Uterus (tissue), 4 donors: ENCODE measurements around the gene CCS. TPM values are rescaled to one million over a fixed set of nuclear protein-coding genes. Genes with fewer than 3 reads are reported as not detected.
A peak's percentile ranks its signal among the peaks of the same experiment; 100 is the strongest.

Experiments
- DNase-seq, 2 donors: peaks; one replicate each; pipeline ENCODE4 v3.0.0-alpha.2; 2019 to 2020
- H3K27ac ChIP-seq, 2 donors: fragments of 200-600 bp; sonication (generic); 1 replicate in 1 of 2; 2 replicates in 1 of 2; pipeline ENCODE4 v1.5.1; 2016 to 2018
- H3K27me3 ChIP-seq, 2 donors: fragments of 200-600 bp; sonication (generic); one replicate each; pipeline ENCODE4 v1.5.1; 2018 to 2019; ENCODE audit warnings: control low read depth in 1 of 2
- H3K36me3 ChIP-seq, 2 donors: fragments of 200-600 bp; sonication (generic); one replicate each; pipeline ENCODE4 v1.5.1; 2019; ENCODE audit warnings: control low read depth in 1 of 2
- H3K4me1 ChIP-seq, 2 donors: fragments of 200-600 bp; sonication (generic); one replicate each; pipeline ENCODE4 v1.5.1; 2018 to 2019; ENCODE audit warnings: control low read depth in 1 of 2
- H3K4me3 ChIP-seq, 2 donors: fragments of 200-600 bp; sonication (generic); 1 replicate in 1 of 2; 2 replicates in 1 of 2; pipeline ENCODE4 v1.5.1; 2018 to 2019; ENCODE audit warnings: mild to moderate bottlenecking in 1 of 2
- H3K9me3 ChIP-seq, 2 donors: fragments of 200-600 bp; sonication (generic); one replicate each; pipeline ENCODE4 v1.5.1; 2019; ENCODE audit warnings: control low read depth in 1 of 2
- CTCF ChIP-seq, 4 experiments: fragments of 200-600 bp in 2 of 4; fragments of 450-650 bp in 2 of 4; sonication (generic) in 2 of 4; IDR thresholded peaks; one replicate each; pipeline ENCODE4 v1.5.1; 2016 to 2019; ENCODE audit warnings: antibody characterized with exemption in 4 of 4, mild to moderate bottlenecking in 2 of 4, moderate library complexity in 1 of 4
- POLR2A ChIP-seq, 2 donors: fragments of 450-650 bp; IDR thresholded peaks; one replicate each; pipeline ENCODE4 v1.6.1; 2016; ENCODE audit warnings: antibody characterized with exemption in 2 of 2, mild to moderate bottlenecking in 1 of 2, moderate library complexity in 1 of 2
- intact Hi-C: fragments of 100-400 bp; cut with DNase I; formaldehyde crosslinking; loops from one replicate; pipeline ENCODE4 v1.15.1; 2023; ENCODE audit warnings: low total_unique reads
- total RNA-seq, 4 donors: library from RNA; depleted of rRNA in 3 of 4; stranded (reverse); fragments of >200 nt in 3 of 4; gene quantifications; one replicate each; pipeline versions ENCODE4 v1.1.0 to v1.2.4, GENCODE V29; 2014 to 2023
- donor health status: DM: yes; HTN: yes; CAD: no.

Gene CCS
- total RNA-seq, 4 donors from 2014 or later, result 13.5 to 52.0 (median 42.9) TPM

GRCh38 chr11:66564538-66564937, 28.4 kb upstream of the CCS start:
- TF ChIP-seq CTCF (IDR thresholded peaks at IDR 0.05), result no peak
- no peak for TF ChIP-seq POLR2A (IDR thresholded peaks at IDR 0.05)
- intact Hi-C loops, result no loop called here
- no peak for DNase-seq
- Histone ChIP-seq H3K9me3 (no peaks in the 10 kb centered on the region), H3K27me3 (no peaks in the 10 kb centered on the region), H3K4me3 (no peak overlapping the region), H3K4me1 (peaks cover 0 to 5% of the 10 kb centered on the region in 2 donors), H3K27ac (no peak overlapping the region), H3K36me3 (no peaks in the 10 kb centered on the region)

GRCh38 chr11:66564984-66565383, 28.0 kb upstream of the CCS start:
- DNase-seq, result no peak
- Histone ChIP-seq H3K27ac (no peak overlapping the region), H3K9me3 (no peaks in the 10 kb centered on the region), H3K4me3 (no peak overlapping the region), H3K36me3 (no peaks in the 10 kb centered on the region), H3K27me3 (no peaks in the 10 kb centered on the region), H3K4me1 (peaks cover 0 to 5% of the 10 kb centered on the region in 2 donors)
- TF ChIP-seq POLR2A (IDR thresholded peaks at IDR 0.05) (no peak), CTCF (IDR thresholded peaks at IDR 0.05) (no peak)
- intact Hi-C loops, result no loop called here

- TF ChIP-seq CTCF (IDR thresholded peaks at IDR 0.05), result no peak
- no peak for TF ChIP-seq POLR2A (IDR thresholded peaks at IDR 0.05)
- DNase-seq, result no peak
- H3K4me1 ChIP-seq, result peaks cover 0 to 5% of the 10 kb centered on the region in 2 donors
- no peak overlapping the region for H3K27ac ChIP-seq
- intact Hi-C loops, result no loop called here
- H3K4me3 ChIP-seq, result no peak overlapping the region
- H3K27me3 ChIP-seq, result no peaks in the 10 kb centered on the region
- no peaks in the 10 kb centered on the region for H3K36me3 ChIP-seq
- no peaks in the 10 kb centered on the region for H3K9me3 ChIP-seq
Observed at GRCh38 chr11:66566221-66566620, 26.8 kb upstream of the CCS start.

- no peaks in the 10 kb centered on the region for H3K9me3 ChIP-seq
- no peaks in the 10 kb centered on the region for H3K36me3 ChIP-seq
- peaks cover 0 to 5% of the 10 kb centered on the region in 2 donors for H3K4me1 ChIP-seq
- no peaks in the 10 kb centered on the region for H3K27me3 ChIP-seq
- no peak for DNase-seq
- no peak for TF ChIP-seq POLR2A (IDR thresholded peaks at IDR 0.05)
- no peak for TF ChIP-seq CTCF (IDR thresholded peaks at IDR 0.05)
- intact Hi-C loops, result no loop called here
- H3K4me3 ChIP-seq, result peak overlapping the region; percentile 22 to 78
- H3K27ac ChIP-seq, result peak overlapping the region; percentile 58 to 75
Observed at GRCh38 chr11:66567787-66568123, 25.2 kb upstream of the CCS start.

GRCh38 chr11:66568124-66568916, 24.7 kb upstream of the CCS start, which contains the start of gene CTSF:
TSS of gene CTSF (minus strand) at chr11:66568606. CDS start at chr11:66568486, 120 bp downstream.
- DNase-seq, result peak; percentile 83
- peaks cover 0 to 5% of the 10 kb centered on the region in 2 donors for H3K4me1 ChIP-seq
- H3K27me3 ChIP-seq, result no peaks in the 10 kb centered on the region
- intact Hi-C loops, result no loop called here
- no peaks in the 10 kb centered on the region for H3K9me3 ChIP-seq
- H3K4me3 ChIP-seq, result peak within 1 kb of the TSS; percentile 22 to 78
- H3K27ac ChIP-seq, result peak within 1 kb of the TSS; percentile 58 to 75
- no peaks in the 10 kb centered on the region for H3K36me3 ChIP-seq
- TF ChIP-seq POLR2A (IDR thresholded peaks at IDR 0.05) (peak; percentile 39 to 54), CTCF (IDR thresholded peaks at IDR 0.05) (peak in 1 of 4 experiments; percentile 20)
